GM23338 (cell line): Measurements from ENCODE around the gene S100A5. TPM values are rescaled to one million over a fixed set of nuclear protein-coding genes. Genes with fewer than 3 reads are reported as not detected.

ENCODE experiments used
- ATAC-seq: fragments of 200-7000 bp; cut with Tn5 transposase; 3 replicates; pipeline ENCODE4 v1.9.1; 2020
- DNase-seq: peaks from one replicate; pipeline ENCODE4 v3.0.0-alpha.2; 2015; ENCODE audit warnings: low spot score
- H2AFZ ChIP-seq: fragments of 200-600 bp; sonication (generic); 2 replicates; pipeline ENCODE4 v1.8.0; 2016; ENCODE audit warnings: antibody characterized with exemption, mild to moderate bottlenecking, moderate library complexity
- H3F3A ChIP-seq: fragments of 200-600 bp; sonication (generic); replicated peaks from 2 replicates; pipeline ENCODE4 v1.8.0; 2017; ENCODE audit warnings: antibody characterized with exemption, mixed run types, low read depth
- H3K27ac ChIP-seq: fragments of 200-600 bp; sonication (generic); 2 replicates; pipeline ENCODE4 v1.6.1; 2016; ENCODE audit warnings: low read depth
- H3K27me3 ChIP-seq: fragments of 200-600 bp; sonication (generic); 2 replicates; pipeline ENCODE4 v1.8.0; 2016; ENCODE audit warnings: mild to moderate bottlenecking, mixed run types, moderate library complexity; ENCODE audit not compliant: insufficient read depth
- H3K36me3 ChIP-seq: fragments of 200-600 bp; sonication (generic); 2 replicates; pipeline ENCODE4 v1.8.0; 2016; ENCODE audit warnings: mild to moderate bottlenecking; ENCODE audit not compliant: insufficient read depth
- H3K4me1 ChIP-seq: fragments of 200-600 bp; sonication (generic); 2 replicates; pipeline ENCODE4 v1.8.0; 2016; ENCODE audit warnings: mild to moderate bottlenecking, moderate library complexity; ENCODE audit not compliant: insufficient read depth
- H3K4me2 ChIP-seq: fragments of 200-600 bp; sonication (generic); 2 replicates; pipeline ENCODE4 v1.7.1; 2017; ENCODE audit warnings: mixed run types
- H3K4me3 ChIP-seq: fragments of 200-600 bp; sonication (generic); 2 replicates; pipeline ENCODE4 v1.6.1; 2016; ENCODE audit warnings: mixed run types
- H3K79me2 ChIP-seq: fragments of 200-600 bp; sonication (generic); replicated peaks from 2 replicates; pipeline ENCODE4 v1.8.0; 2017; ENCODE audit warnings: mild to moderate bottlenecking; ENCODE audit not compliant: insufficient read depth
- H3K9me2 ChIP-seq: fragments of 200-600 bp; sonication (generic); 2 replicates; pipeline ENCODE4 v1.8.0; 2017; ENCODE audit not compliant: insufficient read depth
- H4K20me1 ChIP-seq: fragments of 200-600 bp; sonication (generic); replicated peaks from 2 replicates; pipeline ENCODE4 v1.8.0; 2017; ENCODE audit warnings: mild to moderate bottlenecking; ENCODE audit not compliant: insufficient read depth
- H3K27ac Mint-ChIP-seq: 2 replicates; pipeline ENCODE4 v1.8.0; 2020; ENCODE audit warnings: inconsistent platforms, mild to moderate bottlenecking, moderate library complexity, mixed read lengths
- H3K27me3 Mint-ChIP-seq: 3 replicates; pipeline ENCODE4 v1.8.0; 2022; ENCODE audit warnings: low read depth, mild to moderate bottlenecking, moderate library complexity, mixed read lengths, inconsistent platforms; ENCODE audit not compliant: insufficient read depth, poor library complexity
- H3K36me3 Mint-ChIP-seq: 3 replicates; pipeline ENCODE4 v1.8.0; 2021; ENCODE audit warnings: low read depth, mild to moderate bottlenecking, inconsistent platforms, moderate library complexity, mixed read lengths
- H3K4me1 Mint-ChIP-seq: 3 replicates; pipeline ENCODE4 v1.8.0; 2020; ENCODE audit warnings: mild to moderate bottlenecking, inconsistent platforms, mixed read lengths
- H3K4me3 Mint-ChIP-seq: 3 replicates; pipeline ENCODE4 v1.8.0; 2021; ENCODE audit warnings: moderate library complexity, mild to moderate bottlenecking, inconsistent platforms, mixed read lengths
- H3K9me3 Mint-ChIP-seq: 3 replicates; pipeline ENCODE4 v1.8.0; 2020; ENCODE audit warnings: moderate library complexity, mild to moderate bottlenecking, inconsistent platforms, mixed read lengths
- CREB1 ChIP-seq: fragments of 250-450 bp; sonication (Bioruptor Pico); IDR thresholded peaks from 2 replicates; pipeline ENCODE4 v1.5.0; 2020; ENCODE audit warnings: low read depth, mild to moderate bottlenecking, moderate library complexity
- EZH2 ChIP-seq: fragments of 200-600 bp; sonication (generic); IDR thresholded peaks from one replicate; pipeline ENCODE4 v1.8.0; 2017; ENCODE audit warnings: antibody characterized with exemption, mild to moderate bottlenecking, low read depth; ENCODE audit not compliant: unreplicated experiment
- EZH2phosphoT487 ChIP-seq: fragments of 200-600 bp; sonication (generic); IDR thresholded peaks from one replicate; pipeline ENCODE4 v1.8.1; 2018; ENCODE audit warnings: antibody characterized with exemption; ENCODE audit not compliant: unreplicated experiment
- JUNB ChIP-seq: IDR thresholded peaks from one replicate; pipeline ENCODE4 v1.6.1; 2016; ENCODE audit warnings: antibody characterized with exemption; ENCODE audit not compliant: unreplicated experiment
- POLR2AphosphoS5 ChIP-seq: IDR thresholded peaks from 2 replicates; pipeline ENCODE4 v1.6.1; 2016; ENCODE audit warnings: antibody characterized with exemption, low read depth
- STAT1 ChIP-seq: IDR thresholded peaks from one replicate; pipeline ENCODE4 v1.6.1; 2016; ENCODE audit warnings: antibody characterized with exemption; ENCODE audit not compliant: unreplicated experiment
- ZNF331 ChIP-seq: fragments of 250-450 bp; sonication (Bioruptor Pico); IDR thresholded peaks from 2 replicates; pipeline ENCODE4 v1.5.0; 2020; ENCODE audit warnings: low read depth, mild to moderate bottlenecking, moderate library complexity
- polyA plus RNA-seq: library from polyadenylated mRNA; unstranded; fragments of >200 nt; fragmentation: Nextera tagmentation; extraction: Ambion mirVana; gene quantifications from 2 replicates; pipeline ENCODE4 v1.2.1, GENCODE V29; 2016
- total RNA-seq: library from RNA; depleted of rRNA; stranded (reverse); fragments of >200 nt; shearing (Covaris generic); gene quantifications from 2 replicates; pipeline ENCODE4 v1.2.3, GENCODE V29; 2014
- TF ChIP-seq, protein P1 (sequence below): fragments of 250-450 bp; sonication (Bioruptor Pico); IDR thresholded peaks from 2 replicates; pipeline ENCODE4 v1.5.0; 2020; ENCODE audit warnings: mild to moderate bottlenecking, moderate library complexity
- TF ChIP-seq, protein P2 (sequence below): IDR thresholded peaks from 2 replicates; pipeline ENCODE4 v1.6.1; 2016; ENCODE audit warnings: antibody characterized with exemption

Gene S100A5
- total and polyA plus RNA-seq, 2 experiments from 2014 or later = 0.47 TPM; not detected in 1

DNA sequence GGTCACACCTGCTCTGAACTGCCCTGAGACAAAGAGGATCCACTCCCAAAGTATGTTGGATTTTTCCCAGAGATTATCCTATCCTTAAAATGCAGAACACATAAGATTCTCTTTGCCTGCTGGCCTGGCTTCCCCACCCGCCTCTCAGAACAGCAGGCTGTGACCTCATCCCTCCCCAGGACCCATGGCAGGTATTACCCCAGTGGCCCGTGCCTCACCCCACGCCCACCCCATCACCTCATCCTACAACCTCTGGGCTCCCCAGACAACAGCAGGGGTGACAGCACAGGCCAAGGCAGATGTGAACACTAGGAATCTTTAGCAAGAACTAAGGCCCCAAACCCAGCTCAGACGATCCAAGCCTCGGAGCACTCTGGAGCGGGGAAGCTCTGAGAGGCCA, 45.2 kb downstream of the S100A5 start (continued):
- TF ChIP-seq, protein P1, sequence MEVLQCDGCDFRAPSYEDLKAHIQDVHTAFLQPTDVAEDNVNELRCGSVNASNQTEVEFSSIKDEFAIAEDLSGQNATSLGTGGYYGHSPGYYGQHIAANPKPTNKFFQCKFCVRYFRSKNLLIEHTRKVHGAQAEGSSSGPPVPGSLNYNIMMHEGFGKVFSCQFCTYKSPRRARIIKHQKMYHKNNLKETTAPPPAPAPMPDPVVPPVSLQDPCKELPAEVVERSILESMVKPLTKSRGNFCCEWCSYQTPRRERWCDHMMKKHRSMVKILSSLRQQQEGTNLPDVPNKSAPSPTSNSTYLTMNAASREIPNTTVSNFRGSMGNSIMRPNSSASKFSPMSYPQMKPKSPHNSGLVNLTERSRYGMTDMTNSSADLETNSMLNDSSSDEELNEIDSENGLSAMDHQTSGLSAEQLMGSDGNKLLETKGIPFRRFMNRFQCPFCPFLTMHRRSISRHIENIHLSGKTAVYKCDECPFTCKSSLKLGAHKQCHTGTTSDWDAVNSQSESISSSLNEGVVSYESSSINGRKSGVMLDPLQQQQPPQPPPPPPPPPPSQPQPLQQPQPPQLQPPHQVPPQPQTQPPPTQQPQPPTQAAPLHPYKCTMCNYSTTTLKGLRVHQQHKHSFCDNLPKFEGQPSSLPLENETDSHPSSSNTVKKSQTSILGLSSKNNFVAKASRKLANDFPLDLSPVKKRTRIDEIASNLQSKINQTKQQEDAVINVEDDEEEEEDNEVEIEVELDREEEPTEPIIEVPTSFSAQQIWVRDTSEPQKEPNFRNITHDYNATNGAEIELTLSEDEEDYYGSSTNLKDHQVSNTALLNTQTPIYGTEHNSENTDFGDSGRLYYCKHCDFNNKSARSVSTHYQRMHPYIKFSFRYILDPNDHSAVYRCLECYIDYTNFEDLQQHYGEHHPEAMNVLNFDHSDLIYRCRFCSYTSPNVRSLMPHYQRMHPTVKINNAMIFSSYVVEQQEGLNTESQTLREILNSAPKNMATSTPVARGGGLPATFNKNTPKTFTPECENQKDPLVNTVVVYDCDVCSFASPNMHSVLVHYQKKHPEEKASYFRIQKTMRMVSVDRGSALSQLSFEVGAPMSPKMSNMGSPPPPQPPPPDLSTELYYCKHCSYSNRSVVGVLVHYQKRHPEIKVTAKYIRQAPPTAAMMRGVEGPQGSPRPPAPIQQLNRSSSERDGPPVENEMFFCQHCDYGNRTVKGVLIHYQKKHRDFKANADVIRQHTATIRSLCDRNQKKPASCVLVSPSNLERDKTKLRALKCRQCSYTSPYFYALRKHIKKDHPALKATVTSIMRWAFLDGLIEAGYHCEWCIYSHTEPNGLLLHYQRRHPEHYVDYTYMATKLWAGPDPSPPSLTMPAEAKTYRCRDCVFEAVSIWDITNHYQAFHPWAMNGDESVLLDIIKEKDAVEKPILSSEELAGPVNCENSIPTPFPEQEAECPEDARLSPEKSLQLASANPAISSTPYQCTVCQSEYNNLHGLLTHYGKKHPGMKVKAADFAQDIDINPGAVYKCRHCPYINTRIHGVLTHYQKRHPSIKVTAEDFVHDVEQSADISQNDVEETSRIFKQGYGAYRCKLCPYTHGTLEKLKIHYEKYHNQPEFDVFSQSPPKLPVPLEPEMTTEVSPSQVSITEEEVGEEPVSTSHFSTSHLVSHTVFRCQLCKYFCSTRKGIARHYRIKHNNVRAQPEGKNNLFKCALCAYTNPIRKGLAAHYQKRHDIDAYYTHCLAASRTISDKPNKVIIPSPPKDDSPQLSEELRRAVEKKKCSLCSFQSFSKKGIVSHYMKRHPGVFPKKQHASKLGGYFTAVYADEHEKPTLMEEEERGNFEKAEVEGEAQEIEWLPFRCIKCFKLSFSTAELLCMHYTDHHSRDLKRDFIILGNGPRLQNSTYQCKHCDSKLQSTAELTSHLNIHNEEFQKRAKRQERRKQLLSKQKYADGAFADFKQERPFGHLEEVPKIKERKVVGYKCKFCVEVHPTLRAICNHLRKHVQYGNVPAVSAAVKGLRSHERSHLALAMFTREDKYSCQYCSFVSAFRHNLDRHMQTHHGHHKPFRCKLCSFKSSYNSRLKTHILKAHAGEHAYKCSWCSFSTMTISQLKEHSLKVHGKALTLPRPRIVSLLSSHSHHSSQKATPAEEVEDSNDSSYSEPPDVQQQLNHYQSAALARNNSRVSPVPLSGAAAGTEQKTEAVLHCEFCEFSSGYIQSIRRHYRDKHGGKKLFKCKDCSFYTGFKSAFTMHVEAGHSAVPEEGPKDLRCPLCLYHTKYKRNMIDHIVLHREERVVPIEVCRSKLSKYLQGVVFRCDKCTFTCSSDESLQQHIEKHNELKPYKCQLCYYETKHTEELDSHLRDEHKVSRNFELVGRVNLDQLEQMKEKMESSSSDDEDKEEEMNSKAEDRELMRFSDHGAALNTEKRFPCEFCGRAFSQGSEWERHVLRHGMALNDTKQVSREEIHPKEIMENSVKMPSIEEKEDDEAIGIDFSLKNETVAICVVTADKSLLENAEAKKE (CRISPR knock-in tag) = no peak
- TF ChIP-seq JUNB = no peak
- no peak for TF ChIP-seq EZH2phosphoT487
- TF ChIP-seq CREB1 (CRISPR knock-in tag) = no peak
- no peak for TF ChIP-seq ZNF331 (CRISPR knock-in tag)
- no peak for TF ChIP-seq POLR2AphosphoS5
- TF ChIP-seq STAT1 = no peak
- TF ChIP-seq EZH2 = no peak

DNA sequence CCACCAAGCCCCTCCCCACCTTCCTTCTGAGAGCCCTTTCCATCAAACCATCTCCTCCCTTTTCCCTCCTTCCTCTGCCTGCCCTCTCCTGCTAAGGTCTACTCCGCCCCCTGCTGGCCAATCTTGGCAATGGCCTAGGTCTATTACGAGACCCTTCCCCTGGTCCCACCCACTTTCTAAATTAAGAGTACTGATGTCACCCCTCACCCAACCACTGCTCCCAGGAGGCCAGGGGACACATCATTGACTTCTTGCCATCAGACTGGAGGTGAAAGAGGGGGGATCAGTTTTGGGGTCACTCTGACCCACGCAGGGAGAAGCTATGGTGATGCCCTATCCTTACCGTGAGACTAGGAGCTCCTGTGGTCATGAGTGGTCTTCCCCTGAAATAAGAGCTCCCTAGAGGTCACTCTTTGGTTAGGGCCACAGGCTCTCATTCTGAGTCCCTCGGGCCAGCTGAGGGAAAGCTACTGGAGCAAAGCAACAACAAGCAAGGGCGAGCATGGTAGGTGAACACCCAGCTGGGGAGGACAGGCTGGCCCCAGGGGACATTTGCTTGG, 45.7 kb downstream of the S100A5 start:
- Histone ChIP-seq H3K79me2 (no peaks in the 10 kb centered on the region), H3K36me3 (no peaks in the 10 kb centered on the region), H3F3A (no peaks in the 10 kb centered on the region), H3K27ac (no peak overlapping the region), H3K9me2 (no peaks in the 10 kb centered on the region), H3K4me3 (no peak overlapping the region), H2AFZ (peak overlapping the region; percentile 89), H4K20me1 (no peaks in the 10 kb centered on the region), H3K4me1 (peaks cover 5% of the 10 kb centered on the region), H3K27me3 (no peaks in the 10 kb centered on the region), H3K4me2 (no peak overlapping the region)
- ATAC-seq (peak; percentile 97), DNase-seq (peak; percentile 99)
- no peaks in the 10 kb centered on the region for H3K36me3 Mint-ChIP-seq
- H3K27ac Mint-ChIP-seq = peak overlapping the region; percentile 30; the same call in 1 of the 2 replicates
- no peaks in the 10 kb centered on the region for H3K9me3 Mint-ChIP-seq
- H3K4me1 Mint-ChIP-seq = peaks cover 35% of the 10 kb centered on the region
- peaks cover 2% of the 10 kb centered on the region for H3K27me3 Mint-ChIP-seq
- H3K4me3 Mint-ChIP-seq = no peak overlapping the region
- TF ChIP-seq CREB1 (CRISPR knock-in tag) (peak; percentile 51), JUNB (no peak)
- TF ChIP-seq, protein P2, sequence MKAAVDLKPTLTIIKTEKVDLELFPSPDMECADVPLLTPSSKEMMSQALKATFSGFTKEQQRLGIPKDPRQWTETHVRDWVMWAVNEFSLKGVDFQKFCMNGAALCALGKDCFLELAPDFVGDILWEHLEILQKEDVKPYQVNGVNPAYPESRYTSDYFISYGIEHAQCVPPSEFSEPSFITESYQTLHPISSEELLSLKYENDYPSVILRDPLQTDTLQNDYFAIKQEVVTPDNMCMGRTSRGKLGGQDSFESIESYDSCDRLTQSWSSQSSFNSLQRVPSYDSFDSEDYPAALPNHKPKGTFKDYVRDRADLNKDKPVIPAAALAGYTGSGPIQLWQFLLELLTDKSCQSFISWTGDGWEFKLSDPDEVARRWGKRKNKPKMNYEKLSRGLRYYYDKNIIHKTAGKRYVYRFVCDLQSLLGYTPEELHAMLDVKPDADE = no peak
- TF ChIP-seq, protein P1 (CRISPR knock-in tag) = no peak
